ENCODE data around the gene RNF145.

- TF ChIP-seq POLR2A (IDR thresholded peaks at IDR 0.05) = no peak
- TF ChIP-seq CTCF (IDR thresholded peaks at IDR 0.05) = no peak
These were observed 53.4 kb downstream of the RNF145 start for GRCh38 chr5:159155960-159156359.

Data from esophagus squamous epithelium (tissue), 4 donors.